SJSA1 (cell line): ENCODE measurements around the gene FOXL1. TPM values are rescaled to one million over a fixed set of nuclear protein-coding genes. Genes with fewer than 3 reads are reported as not detected.
A peak's percentile ranks its signal among the peaks of the same experiment; 100 is the strongest.

Experiments used
- DNase-seq, 2 experiments: peaks; one replicate each; pipeline ENCODE4 v3.0.0-alpha.2; 2015 to 2020; ENCODE audit warnings: low spot score in 2 of 2, low read depth in 1 of 2
- H3K27ac ChIP-seq: fragments of 250-450 bp; sonication (Bioruptor Pico); 2 replicates; pipeline ENCODE4 v1.5.1; 2020; ENCODE audit warnings: mild to moderate bottlenecking, moderate library complexity
- H3K27me3 ChIP-seq: fragments of 250-450 bp; sonication (Bioruptor Pico); replicated peaks from 2 replicates; pipeline ENCODE4 v1.5.1; 2020; ENCODE audit warnings: mild to moderate bottlenecking, moderate library complexity
- H3K36me3 ChIP-seq: fragments of 250-450 bp; sonication (Bioruptor Pico); 2 replicates; pipeline ENCODE4 v1.5.1; 2020; ENCODE audit warnings: mild to moderate bottlenecking
- H3K4me1 ChIP-seq: fragments of 250-450 bp; sonication (Bioruptor Pico); replicated peaks from 2 replicates; pipeline ENCODE4 v1.6.1; 2021; ENCODE audit warnings: mild to moderate bottlenecking
- H3K4me3 ChIP-seq: fragments of 250-450 bp; sonication (Bioruptor Pico); 2 replicates; pipeline ENCODE4 v1.5.1; 2020; ENCODE audit warnings: mild to moderate bottlenecking
- H3K9me3 ChIP-seq: fragments of 250-450 bp; sonication (Bioruptor Pico); replicated peaks from 2 replicates; pipeline ENCODE4 v1.5.1; 2020; ENCODE audit warnings: mild to moderate bottlenecking
- total RNA-seq: library from RNA; depleted of rRNA; stranded (reverse); fragments of >200 nt; shearing (Covaris generic); gene quantifications from 2 replicates; pipeline ENCODE4 v1.2.3, GENCODE V29; 2014

Gene FOXL1
- total RNA-seq, 1 experiment from 2014 or later = 43.2 TPM

DNA sequence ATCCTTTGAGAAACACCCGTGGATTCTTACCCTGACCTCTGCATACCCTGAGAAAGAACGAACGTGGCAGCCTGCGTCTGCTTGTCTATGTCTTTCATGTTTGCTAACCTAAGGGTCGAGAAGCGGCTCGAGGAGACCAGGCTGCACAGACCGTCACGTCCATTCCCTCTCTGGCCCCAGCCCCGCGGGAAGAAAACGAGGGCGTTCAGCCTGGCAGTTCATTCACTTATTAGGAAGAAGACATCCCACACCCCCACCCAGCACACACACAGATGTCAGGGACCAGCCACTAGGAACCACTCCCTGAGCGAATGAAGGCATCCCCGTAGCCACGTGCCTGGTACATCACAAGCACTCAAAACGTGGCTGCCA lies 22.7 kb upstream of the FOXL1 start:
- H3K27ac ChIP-seq = peak overlapping the region; percentile 83
- no peaks in the 10 kb centered on the region for H3K9me3 ChIP-seq
- H3K27me3 ChIP-seq = no peaks in the 10 kb centered on the region
- H3K36me3 ChIP-seq = peaks cover 26% of the 10 kb centered on the region
- DNase-seq = no peak
- H3K4me3 ChIP-seq = peak overlapping the region; percentile 75
- peaks cover 15% of the 10 kb centered on the region for H3K4me1 ChIP-seq

DNA sequence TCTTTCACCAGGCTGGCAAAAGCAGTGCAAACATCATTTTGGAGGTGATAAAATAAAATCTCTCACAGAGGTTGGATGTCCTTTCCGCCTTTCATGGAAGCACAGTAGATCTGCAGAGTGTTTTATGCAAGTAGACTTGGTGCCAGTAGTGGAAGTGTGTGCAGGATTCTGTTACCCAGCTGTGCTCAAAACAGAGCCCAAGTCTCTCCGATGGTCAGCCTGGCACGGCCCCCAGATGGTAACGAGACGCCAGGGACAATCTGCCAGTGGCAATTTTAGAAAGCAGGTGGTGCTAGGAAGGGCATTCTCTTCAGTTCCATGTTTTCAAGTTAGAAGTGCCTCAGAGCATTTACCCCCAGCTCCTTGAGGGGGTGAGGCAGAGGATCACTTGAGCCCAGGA lies 21.8 kb upstream of the FOXL1 start:
- Histone ChIP-seq H3K4me1 (peaks cover 15% of the 10 kb centered on the region), H3K36me3 (peaks cover 18% of the 10 kb centered on the region), H3K4me3 (no peak overlapping the region), H3K27me3 (no peaks in the 10 kb centered on the region), H3K27ac (no peak overlapping the region), H3K9me3 (no peaks in the 10 kb centered on the region)
- no peak for DNase-seq

DNA sequence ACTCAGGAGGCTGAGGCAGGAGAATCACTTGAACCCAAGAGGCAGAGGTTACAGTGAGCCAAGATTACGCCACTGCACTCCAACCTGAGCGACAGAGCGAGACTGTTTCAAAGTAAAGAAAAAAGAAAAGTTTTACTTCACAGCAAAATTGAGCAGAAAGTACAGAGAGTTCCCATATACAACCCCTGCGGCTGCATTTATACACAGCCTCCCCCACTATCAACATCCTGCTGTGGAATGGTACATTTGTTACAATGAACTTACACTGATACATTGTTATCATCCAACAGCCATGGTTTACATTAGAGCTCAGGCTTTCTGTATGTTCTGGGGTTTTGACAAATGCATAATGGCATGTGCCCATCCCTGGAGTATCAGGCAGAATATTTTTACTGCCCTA lies 20.8 kb upstream of the FOXL1 start:
- no peak overlapping the region for H3K27ac ChIP-seq
- H3K9me3 ChIP-seq = no peaks in the 10 kb centered on the region
- H3K36me3 ChIP-seq = peaks cover 8% of the 10 kb centered on the region
- no peak for DNase-seq
- H3K4me1 ChIP-seq = peaks cover 15% of the 10 kb centered on the region
- no peaks in the 10 kb centered on the region for H3K27me3 ChIP-seq
- no peak overlapping the region for H3K4me3 ChIP-seq

DNA sequence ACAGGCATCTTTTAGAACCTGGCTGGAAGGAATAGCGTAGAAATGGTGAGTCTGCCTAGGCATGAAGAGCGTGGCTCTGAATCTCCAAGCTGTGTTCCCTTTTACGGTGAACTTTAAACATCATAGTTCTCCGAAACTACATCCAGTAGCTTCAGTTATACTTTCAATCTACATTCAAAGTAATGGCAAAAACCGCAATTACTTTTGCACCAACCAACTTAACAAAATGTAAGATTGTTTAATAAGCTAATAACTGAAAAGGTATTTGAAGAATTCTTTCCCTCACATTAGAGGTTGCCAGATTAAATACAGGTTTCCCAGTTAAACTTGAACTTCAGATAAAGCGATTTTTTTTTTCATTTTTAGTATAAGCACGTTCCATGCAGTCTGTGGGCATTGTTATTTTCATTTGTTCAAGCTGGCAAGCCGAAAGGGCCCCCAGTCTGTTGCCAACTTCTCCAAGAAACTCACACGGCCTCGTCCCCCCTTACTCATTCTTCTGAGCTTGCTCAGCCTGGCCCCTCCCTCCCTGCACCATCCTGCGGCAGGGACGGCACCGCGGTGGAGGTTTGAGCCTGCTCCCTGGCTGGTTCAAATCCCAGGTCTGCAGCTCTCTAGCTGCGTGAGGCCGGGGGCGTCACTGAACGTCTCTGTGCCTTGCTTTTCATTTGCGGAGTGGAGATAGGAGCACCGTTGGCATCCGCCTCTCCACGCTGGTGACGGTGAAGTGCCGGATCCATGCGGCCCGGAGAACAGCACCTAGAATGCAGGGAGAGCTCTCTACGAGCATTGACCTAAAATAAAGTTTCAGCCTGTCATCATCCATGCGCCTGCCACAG lies 19.8 kb upstream of the FOXL1 start:
- Histone ChIP-seq H3K27ac (no peak overlapping the region), H3K36me3 (peaks cover 7% of the 10 kb centered on the region), H3K4me1 (peaks cover 21% of the 10 kb centered on the region), H3K4me3 (no peak overlapping the region), H3K27me3 (no peaks in the 10 kb centered on the region), H3K9me3 (no peaks in the 10 kb centered on the region)
- DNase-seq = no peak

DNA sequence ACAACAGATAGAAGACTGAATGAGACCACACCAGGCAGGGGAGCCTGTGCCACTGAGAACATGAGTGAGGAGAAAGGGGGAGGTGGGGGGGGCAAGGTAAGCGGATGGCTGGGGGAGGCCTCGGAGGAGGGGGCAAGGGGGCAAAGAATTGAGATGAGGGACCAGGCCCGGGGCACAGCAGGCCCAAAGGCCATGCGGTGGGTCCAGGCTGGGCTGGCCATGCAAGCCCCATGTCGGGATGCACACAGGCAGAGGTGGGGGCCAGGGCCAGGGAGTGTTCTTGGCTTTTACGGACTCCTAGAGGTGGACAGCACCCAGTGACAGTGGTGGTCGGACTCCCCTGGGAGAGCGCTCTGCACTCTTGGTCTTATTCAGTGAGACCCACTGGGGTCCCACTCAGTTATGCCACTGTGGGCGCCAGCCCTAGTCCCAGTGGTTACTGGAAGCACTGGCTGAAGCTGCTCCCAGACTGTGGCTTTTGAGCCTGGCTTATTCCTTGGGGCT lies 18.5 kb upstream of the FOXL1 start:
- no peak for DNase-seq
- Histone ChIP-seq H3K9me3 (no peaks in the 10 kb centered on the region), H3K27me3 (no peaks in the 10 kb centered on the region), H3K36me3 (peaks cover 2% of the 10 kb centered on the region), H3K4me3 (no peak overlapping the region), H3K4me1 (peaks cover 26% of the 10 kb centered on the region), H3K27ac (no peak overlapping the region)

DNA sequence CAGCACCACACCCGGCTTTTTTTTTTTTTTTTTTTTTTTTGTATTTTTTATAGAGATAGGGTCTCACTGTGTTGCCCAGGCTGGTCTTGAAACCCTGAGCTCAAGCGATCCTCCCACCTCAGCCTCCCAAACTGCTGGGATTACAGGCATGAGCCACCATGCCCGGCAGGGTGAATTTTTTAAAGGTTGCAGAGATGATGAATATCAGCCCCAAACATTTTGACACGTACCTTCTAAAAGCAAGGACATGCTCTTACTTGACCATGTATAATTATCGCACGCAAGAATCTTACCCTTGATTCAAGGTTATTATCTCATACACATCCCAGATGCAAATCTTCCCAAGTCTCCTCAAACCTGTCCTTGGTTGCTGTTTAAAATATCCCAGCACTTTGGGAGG lies 16.0 kb upstream of the FOXL1 start:
- no peak overlapping the region for H3K27ac ChIP-seq
- peaks cover 4% of the 10 kb centered on the region for H3K36me3 ChIP-seq
- no peak for DNase-seq
- 0 out of 2 replicates have a peak, but pooled peaks cover 3% of the 10 kb centered on the region for H3K9me3 ChIP-seq
- peaks cover 23% of the 10 kb centered on the region for H3K4me1 ChIP-seq
- no peaks in the 10 kb centered on the region for H3K27me3 ChIP-seq
- no peak overlapping the region for H3K4me3 ChIP-seq

DNA sequence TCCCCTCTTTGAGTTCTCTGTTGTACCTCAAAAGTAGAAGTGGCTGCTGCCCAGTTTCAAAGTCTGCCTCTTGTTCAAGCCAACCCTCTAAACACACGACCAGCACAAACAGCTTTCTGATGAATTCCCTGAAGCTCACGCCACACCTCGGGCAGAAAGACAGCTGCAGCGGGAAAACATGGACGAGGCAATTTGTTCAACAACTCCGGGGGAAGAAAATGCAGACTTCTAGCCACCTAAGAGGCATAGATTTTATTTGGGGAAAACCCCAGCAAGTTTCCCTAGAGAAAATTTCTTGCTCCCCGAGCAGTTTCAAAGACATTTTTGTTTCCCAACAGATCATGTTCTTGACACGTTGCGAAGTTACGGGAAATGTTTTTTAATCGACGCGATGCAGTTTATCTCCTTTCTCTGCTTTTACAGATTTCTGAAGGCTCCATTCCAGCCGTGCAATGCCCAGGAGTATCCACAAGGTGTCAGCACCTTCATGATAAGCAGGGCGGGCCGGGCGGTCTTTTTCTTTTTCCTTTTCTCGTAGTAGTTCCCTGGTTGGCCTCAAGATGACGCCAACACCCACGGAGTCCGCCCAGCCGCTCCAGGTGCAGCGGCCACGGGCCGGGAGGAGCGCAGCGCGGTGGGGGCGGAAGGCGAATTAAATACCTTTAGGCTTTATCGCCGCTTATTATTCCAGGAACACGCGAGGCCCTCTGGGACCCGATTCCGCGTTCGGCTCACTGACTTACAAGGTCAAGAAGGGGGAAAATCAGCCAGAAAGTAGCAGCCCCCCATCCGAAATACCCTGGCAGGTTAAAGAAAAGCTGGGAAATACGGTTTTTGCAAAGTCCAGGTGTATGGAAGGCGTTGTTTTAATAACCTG lies 14.6 kb upstream of the FOXL1 start:
- Histone ChIP-seq H3K27ac (peak overlapping the region; percentile 19), H3K4me3 (peak overlapping the region; percentile 26), H3K36me3 (peaks cover 18% of the 10 kb centered on the region), H3K4me1 (peaks cover 16% of the 10 kb centered on the region), H3K9me3 (0 out of 2 replicates have a peak, but pooled peaks cover 3% of the 10 kb centered on the region), H3K27me3 (no peaks in the 10 kb centered on the region)
- DNase-seq = peak; percentile 91 to 94

DNA sequence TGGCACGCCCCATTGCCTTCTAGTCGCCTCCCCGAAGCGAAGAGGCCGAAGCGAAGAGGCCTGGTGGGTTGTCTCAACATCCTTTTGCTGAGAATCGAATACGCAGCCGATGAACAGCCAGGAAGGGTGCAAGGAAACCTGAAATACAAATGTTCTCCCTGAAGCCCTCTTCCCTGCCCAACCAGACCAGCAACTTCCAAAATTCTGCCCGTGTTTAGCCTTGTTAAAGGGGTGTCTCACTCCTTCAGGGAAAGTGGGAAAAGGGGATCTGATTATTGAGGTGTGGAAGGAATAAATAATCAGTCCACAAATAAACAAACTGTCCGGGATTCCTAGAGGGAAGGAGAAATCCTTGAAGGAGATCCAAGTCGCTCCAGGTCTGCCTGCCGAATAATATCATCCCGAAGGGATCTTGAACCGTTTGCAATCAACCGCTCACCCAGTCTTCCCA lies 13.1 kb upstream of the FOXL1 start:
- Histone ChIP-seq H3K4me3 (no peak overlapping the region), H3K9me3 (0 out of 2 replicates have a peak, but pooled peaks cover 3% of the 10 kb centered on the region), H3K36me3 (peaks cover 33% of the 10 kb centered on the region)

DNA sequence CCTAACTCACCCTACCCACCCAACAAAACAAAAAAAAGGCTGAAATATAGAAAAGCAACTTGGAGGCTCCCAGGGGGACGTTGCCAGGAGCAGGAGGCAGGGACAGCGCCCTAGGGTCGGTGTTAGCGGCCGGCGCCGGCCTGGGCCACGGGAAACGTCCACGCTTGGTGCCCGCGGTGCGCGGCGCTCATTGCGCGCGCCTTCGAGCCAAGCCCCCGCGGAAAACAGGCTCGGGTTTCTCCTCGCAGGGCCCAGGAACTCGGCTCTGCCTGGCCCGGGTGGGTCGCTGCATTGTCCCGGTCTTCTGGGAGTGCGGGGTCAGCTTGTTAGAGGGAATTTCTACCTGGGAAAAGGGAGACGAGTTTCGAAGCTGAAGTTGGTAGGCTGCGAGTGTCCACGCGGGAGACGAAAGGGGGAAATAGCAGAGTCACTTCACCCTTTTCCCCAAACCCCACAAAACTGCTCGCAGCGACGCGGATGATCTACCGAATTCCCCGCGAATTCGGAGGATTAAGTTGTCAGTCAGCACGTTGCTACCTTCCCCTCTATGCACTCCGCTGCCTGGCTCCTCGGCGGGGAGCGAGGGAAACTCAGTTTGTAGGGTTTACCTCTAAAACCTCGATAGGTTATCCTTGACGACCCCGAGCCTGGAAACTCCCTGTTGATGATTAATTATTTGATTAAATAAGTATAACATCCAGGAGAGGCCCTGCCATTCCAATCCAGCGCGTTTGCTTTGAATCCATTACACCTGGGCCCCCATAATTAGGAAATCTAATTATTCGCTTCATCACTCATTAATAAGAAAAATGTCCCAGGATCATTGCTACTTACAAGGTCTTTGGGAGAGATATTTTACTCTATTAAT lies 12.5 kb upstream of the FOXL1 start:
- H3K27ac ChIP-seq = no peak overlapping the region

More for the DNA sequence above, 13.1 kb upstream of the FOXL1 start:
- Histone ChIP-seq H3K27ac (no peak overlapping the region), H3K4me1 (peaks cover 16% of the 10 kb centered on the region), H3K27me3 (no peaks in the 10 kb centered on the region)
- no peak for DNase-seq

DNA sequence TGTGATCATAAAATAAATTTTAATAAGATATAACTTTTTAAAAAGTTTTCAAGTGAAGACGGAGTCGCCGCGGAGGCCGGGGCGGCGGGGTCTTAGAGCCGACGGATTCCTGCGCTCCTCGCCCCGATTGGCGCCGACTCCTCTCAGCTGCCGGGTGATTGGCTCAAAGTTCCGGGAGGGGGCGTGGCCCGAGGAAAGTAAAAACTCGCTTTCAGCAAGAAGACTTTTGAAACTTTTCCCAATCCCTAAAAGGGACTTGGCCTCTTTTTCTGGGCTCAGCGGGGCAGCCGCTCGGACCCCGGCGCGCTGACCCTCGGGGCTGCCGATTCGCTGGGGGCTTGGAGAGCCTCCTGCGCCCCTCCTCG lies 11.8 kb upstream of the FOXL1 start, which contains the start of gene FOXC2:
TSS of gene FOXC2 (plus strand) at position 229 of the 365 bp plus-strand sequence. CDS start 507 bp downstream, outside the sequence.
- Histone ChIP-seq H3K9me3 (0 out of 2 replicates have a peak, but pooled peaks cover 3% of the 10 kb centered on the region), H3K27ac (peak within 1 kb of the TSS; percentile 82), H3K36me3 (peaks cover 46% of the 10 kb centered on the region), H3K4me1 (peaks cover 30% of the 10 kb centered on the region), H3K4me3 (peak within 1 kb of the TSS; percentile 82), H3K27me3 (no peaks in the 10 kb centered on the region)
- DNase-seq = peak; percentile 92 to 96

More for the DNA sequence above, 12.5 kb upstream of the FOXL1 start:
- H3K4me3 ChIP-seq = peak overlapping the region; percentile 82
- no peak for DNase-seq
- H3K36me3 ChIP-seq = peaks cover 39% of the 10 kb centered on the region
- H3K4me1 ChIP-seq = peaks cover 23% of the 10 kb centered on the region
- no peaks in the 10 kb centered on the region for H3K27me3 ChIP-seq
- 0 out of 2 replicates have a peak, but pooled peaks cover 3% of the 10 kb centered on the region for H3K9me3 ChIP-seq

DNA sequence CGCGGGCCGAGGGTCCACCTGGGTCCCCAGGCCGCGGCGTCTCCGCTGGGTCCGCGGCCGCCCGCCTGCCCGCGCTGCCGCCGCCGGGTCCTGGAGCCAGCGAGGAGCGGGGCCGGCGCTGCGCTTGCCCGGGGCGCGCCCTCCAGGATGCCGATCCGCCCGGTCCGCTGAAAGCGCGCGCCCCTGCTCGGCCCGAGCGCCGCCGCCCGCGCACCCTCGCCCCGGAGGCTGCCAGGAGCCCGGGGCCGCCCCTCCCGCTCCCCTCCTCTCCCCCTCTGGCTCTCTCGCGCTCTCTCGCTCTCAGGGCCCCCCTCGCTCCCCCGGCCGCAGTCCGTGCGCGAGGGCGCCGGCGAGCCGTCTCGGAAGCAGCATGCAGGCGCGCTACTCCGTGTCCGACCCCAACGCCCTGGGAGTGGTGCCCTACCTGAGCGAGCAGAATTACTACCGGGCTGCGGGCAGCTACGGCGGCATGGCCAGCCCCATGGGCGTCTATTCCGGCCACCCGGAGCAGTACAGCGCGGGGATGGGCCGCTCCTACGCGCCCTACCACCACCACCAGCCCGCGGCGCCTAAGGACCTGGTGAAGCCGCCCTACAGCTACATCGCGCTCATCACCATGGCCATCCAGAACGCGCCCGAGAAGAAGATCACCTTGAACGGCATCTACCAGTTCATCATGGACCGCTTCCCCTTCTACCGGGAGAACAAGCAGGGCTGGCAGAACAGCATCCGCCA lies 11.2 kb upstream of the FOXL1 start:
- Histone ChIP-seq H3K27me3 (no peaks in the 10 kb centered on the region), H3K27ac (peak overlapping the region; percentile 82), H3K9me3 (0 out of 2 replicates have a peak, but pooled peaks cover 3% of the 10 kb centered on the region), H3K4me1 (peaks cover 35% of the 10 kb centered on the region), H3K4me3 (peak overlapping the region; percentile 82), H3K36me3 (peaks cover 52% of the 10 kb centered on the region)
- DNase-seq = peak in 1 of 2 experiments; percentile 90
